Right renal pelvis (tissue), 4 donors: ENCODE measurements around the gene LRRC19. TPM values are rescaled to one million over a fixed set of nuclear protein-coding genes. Genes with fewer than 3 reads are reported as not detected.

Source experiments
- DNase-seq, 4 donors: peaks; one replicate each; pipeline ENCODE4 v3.0.0-alpha.2; 2013; ENCODE audit warnings: low read depth in 4 of 4, low spot score in 3 of 4, missing footprints in 1 of 4
- polyA plus RNA-seq, 4 donors: library from polyadenylated mRNA; unstranded; fragments of 120-200 nt; gene quantifications; one replicate each; pipeline ENCODE4 v1.2.1, GENCODE V29; 2013; ENCODE audit not compliant: insufficient read length in 4 of 4

Gene LRRC19
- polyA plus RNA-seq, 4 donors = 11.9 to 23.5 (median 16.7) TPM

DNA sequence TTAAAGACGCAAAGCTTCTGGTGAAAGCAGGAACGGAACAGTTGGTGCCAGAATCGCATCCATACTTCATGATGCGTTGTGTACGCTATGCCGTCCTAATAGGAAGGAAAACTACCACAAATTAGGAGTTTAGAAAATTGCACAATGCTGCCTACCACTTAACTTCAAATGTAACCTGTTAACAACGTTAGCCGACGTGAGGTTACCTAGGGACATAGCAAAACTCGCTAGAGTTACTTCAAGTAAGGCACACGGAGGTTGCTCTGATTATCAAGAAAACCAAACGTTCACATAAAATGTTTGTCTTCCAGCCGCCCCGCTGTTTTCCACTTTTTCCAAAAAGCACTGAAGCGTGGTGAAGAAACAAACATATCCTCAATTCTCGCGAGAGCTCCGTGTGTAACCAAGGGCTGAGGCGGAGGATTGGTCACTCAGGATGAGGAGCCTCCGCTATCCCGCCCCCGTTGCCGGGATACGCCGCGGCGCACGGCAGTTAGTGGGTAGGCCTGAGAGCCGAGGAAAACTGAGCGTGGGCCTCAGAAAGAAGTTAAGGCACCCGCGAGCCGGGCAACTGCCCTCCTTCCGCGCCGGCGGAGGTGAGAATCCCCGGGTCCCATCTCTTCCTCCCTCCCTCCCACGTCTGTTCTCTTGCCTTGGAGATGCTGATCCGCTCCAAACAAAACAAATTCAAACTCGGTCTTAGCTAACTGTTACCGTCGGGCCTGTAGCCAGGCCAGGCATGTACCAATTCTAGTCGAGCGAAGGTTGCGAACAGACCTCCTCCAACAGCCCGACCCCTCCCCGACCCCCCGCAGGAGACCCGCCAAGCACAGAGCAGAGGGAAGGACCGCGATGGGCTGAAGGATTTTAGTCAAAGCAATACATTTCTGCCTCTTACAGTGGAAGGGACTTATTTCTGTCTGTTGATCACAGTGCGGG is 49.3 kb downstream of the LRRC19 start, which contains the start of gene IFT74:
IFT74 (plus strand) TSS at position 492 of the 939 bp plus-strand sequence. CDS start 5,556 bp downstream, outside the sequence.
- DNase-seq = peak; percentile 92 to 98 (median 97)

DNA sequence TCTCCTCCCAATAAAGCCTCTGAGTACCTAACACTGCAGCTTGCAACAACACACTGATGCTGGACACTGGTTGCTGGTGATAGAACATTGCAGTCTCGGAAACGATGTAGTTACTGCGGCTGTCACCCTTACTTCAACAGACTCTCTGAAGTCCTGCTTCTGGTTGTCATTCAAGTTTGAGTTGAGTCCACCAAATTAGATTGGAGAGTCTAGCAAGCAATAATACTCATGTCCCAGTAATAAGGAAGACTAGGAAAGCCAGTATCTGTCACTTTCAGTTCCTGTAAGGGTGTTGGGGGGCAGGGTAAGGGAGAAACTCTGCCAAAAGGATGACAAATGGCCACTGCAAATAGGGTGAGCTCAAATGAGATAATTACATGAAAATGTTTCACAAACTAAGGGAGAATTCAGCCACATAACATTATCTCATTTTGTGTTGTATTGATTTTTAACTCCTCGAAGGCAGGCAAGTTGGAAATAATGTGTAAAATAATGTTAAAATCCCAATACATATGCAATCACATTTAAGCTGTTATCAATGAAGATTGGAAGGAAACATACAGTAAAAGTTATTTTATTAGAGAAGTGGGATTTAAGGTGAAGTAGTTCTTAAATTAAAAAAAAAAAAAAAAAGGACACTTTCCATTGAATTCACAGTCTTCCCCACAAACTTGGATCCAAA is 50.1 kb downstream of the LRRC19 start:
- no peak for DNase-seq

DNA sequence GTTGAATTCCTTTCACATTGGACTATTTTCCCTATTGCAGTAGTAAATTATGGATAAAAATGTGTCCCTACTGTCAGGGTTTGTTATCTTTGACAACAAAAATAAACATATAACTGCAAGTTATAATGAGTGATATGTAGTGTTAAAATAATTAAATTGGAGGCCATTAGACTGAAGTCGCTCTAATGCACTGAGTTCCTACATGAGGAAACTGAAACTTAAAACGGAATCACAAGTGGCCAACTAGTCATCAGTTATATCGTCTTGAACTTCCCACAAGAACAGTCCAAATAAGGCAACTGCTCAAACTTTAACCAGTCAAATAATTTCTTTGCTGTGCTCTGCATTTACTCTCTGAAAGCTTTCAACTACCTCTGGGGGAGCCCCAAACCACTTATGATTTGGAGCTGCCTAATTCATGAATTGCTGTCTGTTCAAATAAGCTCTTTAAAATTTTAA is 51.4 kb downstream of the LRRC19 start:
- no peak for DNase-seq

DNA sequence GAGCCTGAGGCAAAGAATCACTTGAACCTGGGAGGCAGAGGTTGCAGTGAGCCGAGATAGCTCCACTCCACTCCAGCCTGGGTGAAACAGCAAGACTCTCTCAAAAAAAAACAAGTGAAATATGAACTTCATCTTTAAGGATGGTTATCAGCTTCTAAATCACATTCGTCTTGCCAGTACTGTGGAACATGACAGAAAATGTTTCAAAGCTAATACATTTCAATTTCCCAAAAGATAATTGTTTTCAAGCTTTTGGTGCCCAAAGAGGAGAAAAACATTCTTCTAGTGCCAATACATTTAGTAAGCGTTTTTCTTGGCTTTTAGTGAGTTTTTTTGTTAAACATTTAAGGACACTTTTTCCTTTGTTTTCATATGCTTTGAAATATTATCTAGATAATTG is 53.7 kb downstream of the LRRC19 start:
- DNase-seq = no peak

DNA sequence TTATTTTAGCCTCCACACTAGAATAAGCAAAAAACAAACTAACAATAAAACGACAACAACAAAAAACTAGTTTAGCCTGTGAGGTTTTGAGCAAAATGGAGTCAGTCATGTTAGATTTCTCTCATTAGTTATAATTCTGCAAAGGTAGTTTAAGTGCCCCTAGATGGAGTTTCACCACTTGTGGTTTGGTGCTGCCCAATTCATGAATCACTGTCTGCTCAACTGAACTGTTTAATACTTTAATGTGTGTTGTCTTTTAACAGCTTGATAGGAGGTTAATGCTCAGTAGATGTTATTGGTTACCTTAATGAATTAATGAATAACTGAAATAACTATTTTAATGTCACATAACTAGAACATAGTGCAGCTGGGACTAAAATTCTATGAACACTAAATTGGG is 55.0 kb downstream of the LRRC19 start:
- no peak for DNase-seq

DNA sequence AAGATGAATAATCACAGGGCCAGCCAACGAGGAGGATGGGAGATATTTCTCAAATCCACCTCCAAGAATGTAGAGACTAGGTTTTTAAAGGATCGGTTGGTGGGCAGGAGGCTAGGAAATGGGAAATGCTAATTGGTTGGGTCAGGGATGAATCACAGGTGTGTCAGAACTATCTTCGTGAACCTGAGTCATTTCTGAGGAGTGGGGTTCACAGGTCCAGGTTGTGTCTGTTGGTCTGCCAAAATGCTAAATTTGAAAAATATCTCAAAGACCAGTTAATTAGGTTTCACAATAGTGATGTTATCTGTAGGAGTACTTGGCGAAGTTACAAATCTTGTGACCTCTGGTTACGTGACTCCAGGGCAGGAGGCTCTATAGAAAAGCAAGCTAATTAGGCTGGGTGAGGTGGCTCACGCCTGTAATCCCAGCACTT is 55.8 kb downstream of the LRRC19 start:
- DNase-seq = no peak

DNA sequence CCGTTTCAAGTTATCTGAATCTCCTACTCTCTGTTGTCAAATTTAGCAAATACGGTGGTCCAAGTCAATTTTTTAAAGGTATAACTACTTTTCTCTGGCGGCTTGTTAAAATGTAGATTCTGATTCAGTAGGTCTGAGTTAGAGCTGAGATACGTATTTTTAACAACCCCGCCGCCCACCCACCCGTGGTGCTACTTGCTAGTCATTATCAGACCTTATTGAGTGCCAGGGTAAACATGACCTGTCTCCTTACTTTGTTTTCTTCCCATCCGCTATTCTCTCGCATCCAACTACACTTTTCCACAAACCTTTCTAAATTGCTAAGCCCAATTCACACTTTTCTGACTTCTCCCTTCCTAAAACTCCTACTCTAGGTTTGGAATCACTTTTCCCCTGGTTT is 57.7 kb downstream of the LRRC19 start:
- DNase-seq = no peak

DNA sequence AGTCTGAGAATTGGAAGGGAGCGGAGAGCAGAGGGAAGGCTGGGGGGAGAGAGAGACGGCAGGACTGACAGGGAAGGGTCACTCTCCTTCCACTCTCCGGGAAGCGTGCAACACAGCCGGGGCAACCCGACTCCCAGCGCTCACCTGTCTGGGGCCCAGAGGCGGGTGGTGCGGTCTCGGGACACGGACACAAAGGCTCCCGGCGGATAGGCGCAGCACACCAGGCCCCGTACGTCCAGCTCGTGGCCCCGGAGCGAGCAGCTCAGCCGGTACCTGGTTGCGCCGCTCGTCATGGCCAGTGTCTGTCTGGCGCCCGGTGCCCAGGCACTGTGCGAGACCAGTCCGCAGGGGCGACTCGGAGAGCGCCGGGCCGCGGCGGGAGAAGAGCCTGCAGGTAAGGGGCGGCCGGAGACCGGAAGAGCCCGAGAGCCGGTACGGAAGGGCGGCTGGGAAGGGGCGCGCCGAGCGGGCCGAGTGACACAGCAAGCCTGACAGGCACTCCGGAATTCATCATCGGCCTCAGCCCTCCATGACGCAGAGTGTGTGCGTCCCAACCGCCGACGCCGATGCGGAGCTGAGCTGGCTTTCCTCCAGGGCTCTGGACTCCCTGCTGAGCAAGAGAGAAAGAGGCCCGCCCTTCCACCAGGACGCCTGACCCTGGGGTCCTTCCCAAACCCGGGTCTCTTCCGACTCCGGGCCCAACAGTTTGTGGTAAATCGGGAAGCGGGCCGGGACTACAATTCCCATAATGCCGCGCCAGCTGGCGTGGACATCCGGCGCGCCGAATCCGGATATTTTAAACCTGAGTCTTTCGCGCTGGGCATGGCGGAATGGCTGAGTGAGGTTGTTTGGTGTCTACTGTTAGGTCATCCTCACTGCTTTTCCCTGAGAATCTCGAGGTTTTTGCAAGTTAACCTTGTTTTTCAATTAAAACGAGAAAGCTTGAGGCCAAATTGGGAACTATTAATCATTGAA is 58.4 kb downstream of the LRRC19 start, which contains the start of gene PLAA:
PLAA (minus strand) TSS at position 490 of the 975 bp plus-strand sequence; CDS start at position 293, 197 bp downstream.
- DNase-seq = peak; percentile 81 to 88 (median 86)

DNA sequence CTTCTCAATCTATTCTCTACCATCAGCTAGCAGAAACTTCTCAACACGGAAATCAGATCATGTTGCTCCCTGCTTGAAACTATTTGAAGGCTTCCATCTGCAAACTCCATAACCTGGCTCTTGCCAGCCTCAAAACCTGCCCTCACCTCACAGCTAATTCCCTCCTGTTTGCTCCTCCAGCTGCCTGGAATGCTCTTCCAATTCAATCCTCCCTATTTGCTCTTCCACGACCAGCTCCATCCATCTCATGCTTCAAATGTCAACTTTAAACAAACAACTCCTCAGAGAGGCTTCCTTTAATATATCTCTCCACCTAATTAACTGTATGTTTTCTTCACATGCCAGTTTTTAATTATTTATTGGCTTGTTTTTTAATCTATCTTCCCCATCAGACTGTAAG is 59.9 kb downstream of the LRRC19 start:
- no peak for DNase-seq

Other genes starting within 250 kb of the LRRC19 start
- 10 to 100 TPM; 37.4 to 47.6 (median 45.7) TPM for gene CAAP1, start 112.9 kb downstream of the LRRC19 start, polyA plus RNA-seq
- gene PLAA, start 58.4 kb downstream of the LRRC19 start, polyA plus RNA-seq = 10 to 100 TPM; 37.0 to 48.8 (median 45.8) TPM
- gene IFT74, start 49.3 kb downstream of the LRRC19 start, polyA plus RNA-seq = 10 to 100 TPM; 35.3 to 46.0 (median 44.5) TPM
- 10 to 100 TPM; 38.7 to 52.4 (median 48.9) TPM for gene TEK, start 103.6 kb upstream of the LRRC19 start, polyA plus RNA-seq